Measurements from ENCODE around the gene PBX2.

DNA sequence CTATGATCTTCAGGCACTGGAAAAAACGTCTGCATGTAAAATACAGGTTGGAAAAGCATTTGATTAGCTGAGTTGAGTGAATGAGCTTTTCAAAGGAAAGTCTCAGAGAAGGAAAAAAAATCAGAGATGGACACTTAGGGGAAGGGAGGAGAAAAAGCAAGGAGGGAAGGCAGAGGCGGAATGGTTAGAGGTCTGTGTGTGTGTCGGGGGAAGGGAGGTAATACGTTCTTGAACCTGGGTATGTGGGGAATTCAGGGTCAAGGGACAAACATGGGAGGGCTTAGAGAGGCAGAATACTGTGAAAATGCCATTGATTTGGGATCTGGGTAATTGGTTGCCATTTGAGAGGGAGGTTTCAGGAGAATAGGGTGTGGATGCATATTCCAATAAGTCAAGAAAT, 43.3 kb downstream of the PBX2 start:
- TF ChIP-seq, protein P1, sequence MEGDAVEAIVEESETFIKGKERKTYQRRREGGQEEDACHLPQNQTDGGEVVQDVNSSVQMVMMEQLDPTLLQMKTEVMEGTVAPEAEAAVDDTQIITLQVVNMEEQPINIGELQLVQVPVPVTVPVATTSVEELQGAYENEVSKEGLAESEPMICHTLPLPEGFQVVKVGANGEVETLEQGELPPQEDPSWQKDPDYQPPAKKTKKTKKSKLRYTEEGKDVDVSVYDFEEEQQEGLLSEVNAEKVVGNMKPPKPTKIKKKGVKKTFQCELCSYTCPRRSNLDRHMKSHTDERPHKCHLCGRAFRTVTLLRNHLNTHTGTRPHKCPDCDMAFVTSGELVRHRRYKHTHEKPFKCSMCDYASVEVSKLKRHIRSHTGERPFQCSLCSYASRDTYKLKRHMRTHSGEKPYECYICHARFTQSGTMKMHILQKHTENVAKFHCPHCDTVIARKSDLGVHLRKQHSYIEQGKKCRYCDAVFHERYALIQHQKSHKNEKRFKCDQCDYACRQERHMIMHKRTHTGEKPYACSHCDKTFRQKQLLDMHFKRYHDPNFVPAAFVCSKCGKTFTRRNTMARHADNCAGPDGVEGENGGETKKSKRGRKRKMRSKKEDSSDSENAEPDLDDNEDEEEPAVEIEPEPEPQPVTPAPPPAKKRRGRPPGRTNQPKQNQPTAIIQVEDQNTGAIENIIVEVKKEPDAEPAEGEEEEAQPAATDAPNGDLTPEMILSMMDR (conservative IDR thresholded peaks at IDR 0.05 in 1 of 2, IDR thresholded peaks at IDR 0.05 in 1 of 2; ENCODE audit: extremely low read depth in 1 of 2, insufficient read depth in 1 of 2, low read depth in 1 of 2, low read length in 2 of 2), result no peak
- no peak for TF ChIP-seq EZH2 (IDR thresholded peaks at IDR 0.05; ENCODE audit: borderline replicate concordance, low read length)
